SK-N-MC (cell line): ENCODE results near the gene TASP1.

Experiments used
- EZH2 ChIP-seq: fragments of 200-600 bp; sonication (generic); IDR thresholded peaks from one replicate; pipeline ENCODE4 v1.6.1; 2017; ENCODE audit warnings: antibody characterized with exemption
- FOXP2 ChIP-seq: optimal IDR thresholded peaks from 2 replicates; pipeline ENCODE3; 2011; ENCODE audit warnings: mild to moderate bottlenecking, moderate library complexity; ENCODE audit not compliant: insufficient read depth; ENCODE audit errors: extremely low read length, control extremely low read depth
- POLR2AphosphoS5 ChIP-seq: IDR thresholded peaks from 2 replicates; pipeline ENCODE4 v1.6.1; 2012; ENCODE audit warnings: mild to moderate bottlenecking, low read depth, low read length, borderline replicate concordance

- TF ChIP-seq EZH2: no peak
- no peak for TF ChIP-seq POLR2AphosphoS5
- no peak for TF ChIP-seq FOXP2
Measured at GRCh38 chr20:13546497-13547131, 92.1 kb downstream of the TASP1 start.
